HG03558 (cell line): ENCODE measurements around the gene SLC29A1.

Experiments
- ATAC-seq: cut with Tn5 transposase; IDR thresholded peaks from one replicate; pipeline ENCODE4 v1.9.1; 2021; ENCODE audit warnings: moderate number of reproducible peaks; ENCODE audit not compliant: unreplicated experiment; ENCODE audit errors: extremely low read depth

Gene SLC29A1

GRCh38 chr6:44234101-44235025 is 11.0 kb downstream of the SLC29A1 start:
- ATAC-seq = no peak

DNA sequence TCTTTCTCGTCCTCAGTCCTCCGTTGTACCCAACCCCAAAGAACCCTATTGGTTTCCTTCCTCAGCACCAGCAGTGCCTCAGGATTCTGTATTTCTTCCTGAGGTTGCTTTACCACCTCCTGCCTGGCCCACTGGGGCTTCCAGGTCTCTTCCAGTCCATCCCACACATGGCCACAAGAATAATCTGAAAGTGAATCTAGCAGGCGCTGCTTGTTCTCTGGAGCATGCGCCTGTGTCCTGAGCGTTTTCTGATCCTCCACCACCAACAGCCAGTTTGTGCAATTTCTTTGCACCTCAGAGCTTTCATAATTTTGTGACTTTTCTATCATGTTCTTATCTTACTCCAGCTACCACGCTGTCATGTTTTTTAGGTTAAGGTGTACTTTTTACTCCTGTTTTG is 11.9 kb downstream of the SLC29A1 start:
- no peak for ATAC-seq

- ATAC-seq = no peak
These were observed 12.6 kb downstream of the SLC29A1 start for GRCh38 chr6:44235891-44236516.

DNA sequence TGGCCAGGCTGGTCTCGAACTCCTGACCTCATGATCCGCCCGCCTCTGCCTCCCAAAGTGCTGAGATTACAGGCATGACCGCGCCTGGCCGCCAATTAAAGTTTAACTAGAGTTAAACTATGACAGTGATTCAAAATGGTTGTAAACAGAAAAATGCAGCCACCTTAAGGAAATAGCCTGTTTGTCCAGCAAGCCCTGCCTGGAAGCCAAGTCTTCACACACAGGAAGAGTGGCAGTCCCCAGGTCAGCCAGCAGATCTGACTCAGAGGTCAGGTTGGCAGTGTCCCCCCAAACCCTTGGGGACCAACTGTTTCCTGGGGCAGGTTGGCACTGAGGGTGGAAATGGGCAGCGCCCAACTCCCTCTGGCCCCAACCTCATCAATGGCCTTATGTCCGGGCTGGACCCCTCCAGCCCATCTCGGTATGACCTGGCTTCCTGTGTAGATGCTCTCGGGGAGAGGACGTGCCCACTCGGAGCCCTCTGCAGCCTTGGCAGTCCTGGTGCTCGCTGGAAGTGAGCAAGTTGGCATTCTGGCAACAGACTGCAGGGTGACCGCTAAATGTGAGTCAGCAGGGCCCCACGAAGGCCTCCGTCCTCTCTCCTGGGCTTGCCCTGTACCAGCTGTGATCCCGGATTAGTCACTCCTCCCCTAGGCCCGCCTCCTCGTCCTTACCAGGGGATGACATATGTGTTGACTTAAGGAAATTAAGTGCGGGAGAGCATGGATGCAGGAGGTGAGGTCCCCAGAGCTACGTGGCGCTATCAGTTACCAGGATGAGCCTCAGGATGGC is 13.8 kb downstream of the SLC29A1 start:
- no peak for ATAC-seq

GRCh38 chr6:44237813-44238433 is 14.5 kb downstream of the SLC29A1 start:
- ATAC-seq = no peak

- no peak for ATAC-seq
These were observed 15.4 kb downstream of the SLC29A1 start for GRCh38 chr6:44238687-44239350.

DNA sequence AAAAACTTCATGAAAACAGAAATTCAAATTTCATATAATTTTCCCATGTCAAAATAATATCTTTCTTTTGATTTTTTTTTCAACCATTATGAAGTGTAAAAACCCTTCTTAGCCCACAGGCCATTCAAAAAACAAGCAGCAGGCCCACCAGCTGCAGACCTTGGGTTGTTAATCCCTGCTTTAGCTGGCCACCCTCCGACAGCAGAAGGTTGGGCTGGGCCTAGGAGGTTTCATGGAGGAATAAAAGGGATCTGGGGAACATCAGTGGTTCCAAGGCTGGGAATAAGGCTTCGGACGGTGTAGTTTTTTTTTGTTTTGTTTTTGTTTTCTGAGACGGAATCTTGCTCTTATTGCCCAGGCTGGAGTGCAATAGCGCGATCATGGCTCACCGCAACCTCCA is 19.9 kb downstream of the SLC29A1 start:
- ATAC-seq = no peak

GRCh38 chr6:44245391-44245911 is 22.1 kb downstream of the SLC29A1 start:
- no peak for ATAC-seq

GRCh38 chr6:44245912-44246662 is 22.7 kb downstream of the SLC29A1 start:
- peak; percentile 29 for ATAC-seq

GRCh38 chr6:44246663-44247337 is 23.4 kb downstream of the SLC29A1 start, which contains the start of gene HSP90AB1:
HSP90AB1 (plus strand) TSS chr6:44247101; CDS start chr6:44248630, 1,529 bp downstream.
- ATAC-seq = peak; percentile 29

DNA sequence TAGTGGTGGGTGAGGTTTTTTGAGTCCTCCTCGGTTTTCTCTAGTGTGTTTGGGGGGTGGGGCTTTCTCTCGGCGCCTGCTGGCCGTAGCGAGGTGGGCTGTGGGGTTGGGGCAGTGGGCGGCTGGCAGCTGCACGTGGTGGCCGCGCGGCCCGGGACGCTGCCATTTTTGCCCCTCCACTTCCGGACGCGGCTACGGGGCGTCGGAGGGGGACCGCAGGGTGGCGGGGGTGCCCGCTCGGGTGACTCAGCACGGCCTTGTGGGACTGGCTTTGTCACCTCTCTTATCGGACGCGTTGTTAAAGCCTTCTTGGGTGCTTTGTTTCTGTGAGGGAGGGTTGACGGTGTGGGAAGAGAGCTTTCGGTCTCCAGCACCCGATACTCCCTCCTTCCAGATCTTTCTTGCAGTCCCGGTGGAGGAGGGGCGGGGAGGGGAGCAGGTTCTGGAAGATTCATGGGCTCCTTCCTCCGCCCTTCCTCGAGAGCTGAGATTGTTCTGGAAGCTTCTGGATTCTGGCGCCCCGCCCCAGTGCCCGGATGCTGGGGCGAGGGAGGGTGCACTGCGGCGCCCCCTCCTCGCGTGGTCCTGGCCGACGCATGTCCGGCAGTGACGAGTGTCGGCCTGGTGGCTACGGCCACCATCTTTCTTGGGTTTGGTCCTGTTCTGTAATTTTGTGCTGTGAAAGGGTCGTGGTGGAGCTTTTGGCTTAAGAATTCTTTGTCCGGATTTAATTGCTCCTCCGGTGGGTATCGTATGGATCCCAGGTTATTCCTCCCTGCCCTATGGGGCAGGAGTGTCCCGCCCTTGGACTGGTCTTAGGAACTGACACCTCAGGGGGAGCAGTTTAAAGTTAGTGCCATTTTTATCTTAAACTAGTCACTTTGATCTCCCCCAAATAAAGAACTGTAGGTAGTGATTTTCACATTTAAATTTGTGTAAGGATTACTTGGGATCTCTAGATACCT is 24.2 kb downstream of the SLC29A1 start:
- ATAC-seq = no peak

DNA sequence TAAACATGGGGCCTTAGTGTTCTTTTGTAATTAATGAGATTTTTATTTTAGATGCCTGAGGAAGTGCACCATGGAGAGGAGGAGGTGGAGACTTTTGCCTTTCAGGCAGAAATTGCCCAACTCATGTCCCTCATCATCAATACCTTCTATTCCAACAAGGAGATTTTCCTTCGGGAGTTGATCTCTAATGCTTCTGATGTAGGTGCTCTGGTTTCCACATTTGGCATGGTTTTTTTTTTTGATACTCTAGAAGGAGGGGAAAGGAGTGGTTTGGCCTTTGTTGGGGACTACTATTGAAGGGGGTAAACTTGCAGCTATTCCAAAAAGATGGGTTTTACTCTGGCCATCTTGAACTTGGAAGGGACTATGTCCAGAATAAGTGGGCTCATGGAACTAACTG is 25.2 kb downstream of the SLC29A1 start:
- ATAC-seq = no peak

GRCh38 chr6:44249082-44249748 is 25.8 kb downstream of the SLC29A1 start:
- no peak for ATAC-seq

GRCh38 chr6:44250067-44250717 is 26.8 kb downstream of the SLC29A1 start:
- ATAC-seq = no peak

- no peak for ATAC-seq
These were observed 27.3 kb downstream of the SLC29A1 start for GRCh38 chr6:44250718-44251123.
